GM18511 (cell line): ENCODE measurements around the gene MRPL39.

Source experiments
- ATAC-seq: cut with Tn5 transposase; IDR thresholded peaks from one replicate; pipeline ENCODE4 v1.9.1; 2021; ENCODE audit warnings: mild to moderate bottlenecking, moderate library complexity; ENCODE audit not compliant: unreplicated experiment

The MRPL39 gene

DNA sequence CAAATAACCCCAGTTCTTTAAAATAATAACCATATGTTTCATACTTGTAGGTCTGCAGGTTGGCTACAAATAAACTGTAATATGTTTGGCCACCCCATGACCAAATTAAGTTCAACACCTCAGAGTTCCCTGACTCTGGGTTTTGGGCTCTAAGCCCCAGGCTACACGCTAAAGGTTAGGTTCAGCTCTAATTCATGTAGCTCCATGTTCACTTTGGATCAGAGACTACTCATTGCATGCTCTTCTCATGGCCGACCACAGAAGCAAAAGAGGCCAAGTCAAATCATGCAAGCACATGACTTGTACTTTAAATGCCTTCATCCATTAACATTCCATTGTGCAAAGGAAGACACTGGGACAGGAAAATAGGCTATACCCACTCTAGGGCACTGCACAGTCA lies 66.2 kb downstream of the MRPL39 start:
- no peak for ATAC-seq

DNA sequence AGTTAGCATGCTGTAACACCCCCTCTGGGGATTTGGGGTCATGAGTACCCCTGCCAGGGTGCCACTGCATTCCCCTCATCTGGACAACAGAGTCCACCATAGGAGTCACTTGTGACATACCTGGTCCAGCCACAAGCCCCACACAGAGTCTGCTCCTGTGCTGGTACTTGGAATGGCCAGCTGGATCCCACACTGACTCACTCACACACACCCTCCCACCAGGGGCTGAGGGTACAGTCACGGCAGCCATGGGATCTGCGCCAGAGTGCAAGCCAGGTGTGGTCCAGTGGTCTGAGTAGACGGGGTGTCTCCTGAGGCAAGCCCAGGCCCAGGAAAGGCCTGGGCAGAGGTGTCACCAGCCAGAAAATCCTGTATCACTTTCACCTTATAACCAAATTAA lies 67.7 kb downstream of the MRPL39 start:
- ATAC-seq: no peak

GRCh38 chr21:25537174-25537573 lies 70.1 kb downstream of the MRPL39 start:
- no peak for ATAC-seq

- ATAC-seq: no peak
Observed at GRCh38 chr21:25536752-25537151, 70.5 kb downstream of the MRPL39 start.

DNA sequence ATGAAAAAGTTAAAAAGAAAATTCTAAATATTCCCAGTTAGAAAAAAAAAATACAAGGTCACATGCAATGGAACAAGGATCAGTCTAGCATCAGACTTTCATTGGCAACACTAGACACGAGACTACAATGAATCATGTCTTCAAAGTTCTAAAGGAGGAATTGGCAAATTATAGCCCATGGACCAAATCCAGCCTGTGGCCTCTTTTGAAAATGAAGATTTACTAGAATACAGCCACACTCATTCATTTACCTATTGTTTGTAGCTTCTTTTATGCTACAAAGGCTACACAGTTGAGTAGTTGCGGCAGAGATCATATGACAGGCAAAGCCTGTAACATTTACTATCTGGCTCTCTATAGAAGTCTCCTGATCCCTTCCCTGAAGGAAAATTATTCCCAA lies 71.4 kb downstream of the MRPL39 start:
- no peak for ATAC-seq
